Parathyroid adenoma (tissue), 2 donors: ENCODE data around the gene GABRA4.

Source experiments
- H2AFZ ChIP-seq: fragments of 300-600 bp; sonication (generic); one replicate; pipeline ENCODE4 v1.7.0; 2017; ENCODE audit warnings: antibody characterized with exemption, mild to moderate bottlenecking
- H3K27ac ChIP-seq: fragments of 300-600 bp; sonication (generic); one replicate; pipeline ENCODE4 v1.7.0; 2017
- H3K27me3 ChIP-seq: fragments of 300-600 bp; sonication (generic); one replicate; pipeline ENCODE4 v1.7.0; 2017; ENCODE audit warnings: low read length; ENCODE audit not compliant: control insufficient read depth, insufficient read depth
- H3K36me3 ChIP-seq: fragments of 300-600 bp; sonication (generic); one replicate; pipeline ENCODE4 v1.7.0; 2017; ENCODE audit warnings: low read length; ENCODE audit not compliant: control insufficient read depth, insufficient read depth
- H3K4me1 ChIP-seq: fragments of 300-600 bp; sonication (generic); one replicate; pipeline ENCODE4 v1.7.0; 2017; ENCODE audit warnings: control low read depth
- H3K4me2 ChIP-seq: fragments of 300-600 bp; sonication (generic); one replicate; pipeline ENCODE4 v1.7.0; 2017; ENCODE audit warnings: low read length
- H3K4me3 ChIP-seq: fragments of 300-600 bp; sonication (generic); one replicate; pipeline ENCODE4 v1.7.0; 2017; ENCODE audit warnings: low read depth, low read length
- H3K79me2 ChIP-seq: fragments of 300-600 bp; sonication (generic); one replicate; pipeline ENCODE4 v1.7.0; 2017; ENCODE audit warnings: control low read depth
- H3K9ac ChIP-seq: fragments of 300-600 bp; sonication (generic); one replicate; pipeline ENCODE4 v1.7.0; 2017; ENCODE audit warnings: mild to moderate bottlenecking
- H3K9me3 ChIP-seq: fragments of 300-600 bp; sonication (generic); one replicate; pipeline ENCODE4 v1.7.0; 2017; ENCODE audit warnings: low read length; ENCODE audit not compliant: control insufficient read depth
- CTCF ChIP-seq: fragments of 300-600 bp; sonication (generic); IDR thresholded peaks from one replicate; pipeline ENCODE4 v1.7.0; 2017; ENCODE audit warnings: antibody characterized with exemption, mild to moderate bottlenecking
- donor health status: primary hyperparathyroidism.

GABRA4 gene

DNA sequence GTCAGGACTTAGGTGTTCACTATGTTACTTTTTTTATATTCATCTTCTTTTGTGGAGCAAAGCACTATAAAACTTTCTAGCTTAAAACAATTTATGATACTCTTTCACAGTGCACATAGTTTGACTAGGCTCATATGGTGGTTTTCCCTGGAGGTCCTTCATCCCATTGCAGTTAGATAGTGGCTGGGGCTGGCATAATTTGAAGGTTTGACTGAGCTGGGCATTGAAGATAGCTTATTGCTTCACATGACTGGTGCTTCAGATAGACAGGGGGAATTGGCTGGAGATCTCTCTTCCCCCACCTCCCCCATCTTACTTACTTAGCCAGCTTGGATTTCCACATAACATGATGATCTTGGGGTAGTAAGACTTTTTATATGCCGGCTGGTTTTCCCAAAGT lies 7.0 kb upstream of the GABRA4 start:
- H2AFZ ChIP-seq: no peak overlapping the region
- H3K27ac ChIP-seq: no peak overlapping the region
- no peak for TF ChIP-seq CTCF
- H3K9me3 ChIP-seq: no peaks in the 10 kb centered on the region
- no peaks in the 10 kb centered on the region for H3K4me1 ChIP-seq
- no peak overlapping the region for H3K4me2 ChIP-seq
- H3K79me2 ChIP-seq: no peaks in the 10 kb centered on the region
- H3K36me3 ChIP-seq: no peaks in the 10 kb centered on the region
- no peak overlapping the region for H3K4me3 ChIP-seq
- H3K27me3 ChIP-seq: no peaks in the 10 kb centered on the region
- no peak overlapping the region for H3K9ac ChIP-seq

DNA sequence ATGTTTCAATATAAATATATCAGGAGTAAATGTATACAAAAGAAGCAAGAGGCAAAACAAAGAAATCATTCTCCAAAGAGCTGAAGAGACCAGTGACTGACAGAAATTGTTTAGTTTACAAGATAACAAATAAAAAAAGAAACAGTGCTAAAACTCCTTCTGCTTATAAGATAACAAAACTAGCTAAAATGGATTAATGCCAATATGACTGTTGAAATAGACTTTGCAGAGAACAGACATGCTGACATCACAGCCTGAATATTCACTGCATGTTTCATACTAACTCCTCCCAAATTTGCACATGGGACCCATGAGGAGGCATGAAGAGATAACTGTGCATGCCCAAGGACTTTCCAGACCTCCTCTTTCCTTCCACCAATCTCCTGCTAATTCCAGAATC lies 6.2 kb upstream of the GABRA4 start:
- H3K9me3 ChIP-seq: no peaks in the 10 kb centered on the region
- H3K36me3 ChIP-seq: no peaks in the 10 kb centered on the region
- no peak overlapping the region for H3K27ac ChIP-seq
- H3K27me3 ChIP-seq: no peaks in the 10 kb centered on the region
- no peaks in the 10 kb centered on the region for H3K4me1 ChIP-seq
- H3K9ac ChIP-seq: no peak overlapping the region
- no peak overlapping the region for H2AFZ ChIP-seq
- H3K79me2 ChIP-seq: no peaks in the 10 kb centered on the region
- no peak overlapping the region for H3K4me2 ChIP-seq
- no peak overlapping the region for H3K4me3 ChIP-seq
- no peak for TF ChIP-seq CTCF

DNA sequence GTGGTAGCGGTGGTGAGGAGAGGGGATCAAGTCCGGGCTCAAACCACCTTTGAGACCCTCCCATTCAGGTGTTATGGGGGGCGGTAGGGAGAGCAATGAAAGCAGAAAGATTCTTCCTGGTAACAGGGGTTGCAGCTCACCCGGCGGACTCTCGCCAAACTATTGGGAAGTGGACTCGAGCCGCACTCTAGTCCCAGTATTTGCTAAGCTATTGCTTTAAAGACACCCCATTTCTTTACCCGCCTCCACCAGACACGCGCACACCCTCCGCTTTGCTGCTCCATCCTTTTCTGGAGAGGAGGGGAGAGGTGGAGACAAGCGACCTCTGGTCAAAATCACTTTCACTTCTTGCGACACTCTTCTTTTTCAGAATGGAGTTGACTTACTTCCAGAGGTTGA lies 625 bp upstream of the GABRA4 start:
- H3K36me3 ChIP-seq: no peaks in the 10 kb centered on the region
- no peaks in the 10 kb centered on the region for H3K27me3 ChIP-seq
- peak overlapping the region; percentile 39 for H3K4me2 ChIP-seq
- no peak overlapping the region for H2AFZ ChIP-seq
- no peak for TF ChIP-seq CTCF
- H3K9me3 ChIP-seq: no peaks in the 10 kb centered on the region
- peak overlapping the region; percentile 51 for H3K4me3 ChIP-seq
- no peak overlapping the region for H3K27ac ChIP-seq
- no peaks in the 10 kb centered on the region for H3K4me1 ChIP-seq
- no peaks in the 10 kb centered on the region for H3K79me2 ChIP-seq
- H3K9ac ChIP-seq: no peak overlapping the region

- H3K27ac ChIP-seq: no peak overlapping the region
- no peak overlapping the region for H3K4me3 ChIP-seq
These were observed 1.0 kb downstream of the GABRA4 start for GRCh38 chr4:46992338-46992737.

More at GRCh38 chr4:46992338-46992737, 1.0 kb downstream of the GABRA4 start:
- H3K27me3 ChIP-seq: no peaks in the 10 kb centered on the region
- TF ChIP-seq CTCF: no peak
- H2AFZ ChIP-seq: no peak overlapping the region
- no peak overlapping the region for H3K4me2 ChIP-seq
- no peaks in the 10 kb centered on the region for H3K4me1 ChIP-seq
- H3K9me3 ChIP-seq: no peaks in the 10 kb centered on the region
- H3K36me3 ChIP-seq: no peaks in the 10 kb centered on the region
- H3K79me2 ChIP-seq: no peaks in the 10 kb centered on the region
- H3K9ac ChIP-seq: no peak overlapping the region
